Measurements from ENCODE around the gene MZF1. TPM values are rescaled to one million over a fixed set of nuclear protein-coding genes. Genes with fewer than 3 reads are reported as not detected.
"Not testable (repeated sequence)": the region's sequence is repeated elsewhere in the genome, so short reads cannot be mapped to it uniquely, and the experiment has no call there.

MZF1 gene
- total and polyA plus RNA-seq, 8 donors, result 9.8 to 70.2 (median 12.6) TPM

DNA sequence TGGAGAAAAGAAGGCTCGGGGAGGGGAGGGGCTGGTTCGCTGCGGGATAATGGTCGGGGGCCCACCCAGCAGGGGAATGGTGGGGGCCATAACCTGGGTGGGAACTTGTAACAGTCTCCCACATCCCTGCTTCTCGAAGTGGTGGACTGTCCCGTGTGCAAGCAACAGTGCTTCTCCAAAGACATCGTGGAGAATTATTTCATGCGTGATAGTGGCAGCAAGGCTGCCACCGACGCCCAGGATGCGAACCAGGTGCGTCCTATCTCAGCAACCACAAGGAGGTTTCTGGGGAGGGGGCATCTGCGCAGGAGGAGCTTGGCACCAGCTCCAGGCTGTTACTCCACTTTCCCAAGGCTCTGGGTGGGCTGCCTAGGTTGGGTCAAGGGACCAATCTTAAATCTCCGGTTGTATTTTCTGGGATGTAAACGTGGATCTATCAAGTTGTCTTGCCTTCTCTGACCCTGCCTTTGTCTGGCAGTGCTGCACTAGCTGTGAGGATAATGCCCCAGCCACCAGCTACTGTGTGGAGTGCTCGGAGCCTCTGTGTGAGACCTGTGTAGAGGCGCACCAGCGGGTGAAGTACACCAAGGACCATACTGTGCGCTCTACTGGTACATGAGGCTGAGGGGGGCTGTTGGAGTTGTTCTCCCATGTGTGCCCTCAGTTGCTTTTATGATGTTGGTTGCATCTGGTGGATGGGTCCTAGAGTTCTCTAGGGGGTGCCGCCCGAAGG, 27.7 kb downstream of the MZF1 start:
- intact Hi-C loops (cut with DNase I), result no loop called here
- Histone ChIP-seq H3K27me3 (no peaks in the 10 kb centered on the region), H3K4me3 (peak overlapping the region; percentile 80 to 93 (median 84)), H3K36me3 (peaks cover 8 to 34% (median 29%) of the 10 kb centered on the region in 3 donors), H3K4me1 (peaks cover 0 to 13% (median 8%) of the 10 kb centered on the region in 3 donors), H3K9me3 (no peaks in the 10 kb centered on the region), H3K27ac (peak overlapping the region in 1 of 4 donors; percentile 12)
- TF ChIP-seq, protein P1, sequence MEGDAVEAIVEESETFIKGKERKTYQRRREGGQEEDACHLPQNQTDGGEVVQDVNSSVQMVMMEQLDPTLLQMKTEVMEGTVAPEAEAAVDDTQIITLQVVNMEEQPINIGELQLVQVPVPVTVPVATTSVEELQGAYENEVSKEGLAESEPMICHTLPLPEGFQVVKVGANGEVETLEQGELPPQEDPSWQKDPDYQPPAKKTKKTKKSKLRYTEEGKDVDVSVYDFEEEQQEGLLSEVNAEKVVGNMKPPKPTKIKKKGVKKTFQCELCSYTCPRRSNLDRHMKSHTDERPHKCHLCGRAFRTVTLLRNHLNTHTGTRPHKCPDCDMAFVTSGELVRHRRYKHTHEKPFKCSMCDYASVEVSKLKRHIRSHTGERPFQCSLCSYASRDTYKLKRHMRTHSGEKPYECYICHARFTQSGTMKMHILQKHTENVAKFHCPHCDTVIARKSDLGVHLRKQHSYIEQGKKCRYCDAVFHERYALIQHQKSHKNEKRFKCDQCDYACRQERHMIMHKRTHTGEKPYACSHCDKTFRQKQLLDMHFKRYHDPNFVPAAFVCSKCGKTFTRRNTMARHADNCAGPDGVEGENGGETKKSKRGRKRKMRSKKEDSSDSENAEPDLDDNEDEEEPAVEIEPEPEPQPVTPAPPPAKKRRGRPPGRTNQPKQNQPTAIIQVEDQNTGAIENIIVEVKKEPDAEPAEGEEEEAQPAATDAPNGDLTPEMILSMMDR (IDR thresholded peaks at IDR 0.05), result no peak
- 4 to 6% methylated on average over 21 of the region's 21 CpGs for WGBS, 2 donors
- DNase-seq (peak in 1 of 6 donors; percentile 21), FAIRE-seq (no peak), ATAC-seq (no peak)

DNA sequence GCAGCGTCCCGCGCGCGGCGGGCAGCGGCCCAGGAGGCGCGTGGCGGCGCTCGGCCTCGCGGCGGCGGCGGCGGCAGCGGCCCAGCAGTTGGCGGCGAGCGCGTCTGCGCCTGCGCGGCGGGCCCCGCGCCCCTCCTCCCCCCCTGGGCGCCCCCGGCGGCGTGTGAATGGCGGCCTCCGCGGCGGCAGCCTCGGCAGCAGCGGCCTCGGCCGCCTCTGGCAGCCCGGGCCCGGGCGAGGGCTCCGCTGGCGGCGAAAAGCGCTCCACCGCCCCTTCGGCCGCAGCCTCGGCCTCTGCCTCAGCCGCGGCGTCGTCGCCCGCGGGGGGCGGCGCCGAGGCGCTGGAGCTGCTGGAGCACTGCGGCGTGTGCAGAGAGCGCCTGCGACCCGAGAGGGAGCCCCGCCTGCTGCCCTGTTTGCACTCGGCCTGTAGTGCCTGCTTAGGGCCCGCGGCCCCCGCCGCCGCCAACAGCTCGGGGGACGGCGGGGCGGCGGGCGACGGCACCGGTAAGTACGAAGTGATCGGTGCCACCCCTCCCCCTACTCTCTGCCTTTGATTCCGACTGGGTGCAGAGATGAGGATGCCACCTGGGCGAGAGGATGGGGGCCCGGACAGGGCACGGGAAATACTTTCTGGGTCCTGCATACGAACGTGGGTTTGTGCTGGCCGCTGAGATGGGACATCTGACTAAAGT, 28.4 kb downstream of the MZF1 start:
- DNase-seq, result peak in 4 of 6 donors; percentile 62 to 89 (median 75)
- Histone ChIP-seq H3K27ac (peak overlapping the region; percentile 90 to 99 (median 94)), H3K4me3 (peak overlapping the region; percentile 80 to 93 (median 84)), H3K9me3 (no peaks in the 10 kb centered on the region), H3K27me3 (no peaks in the 10 kb centered on the region), H3K36me3 (peaks cover 7 to 27% (median 23%) of the 10 kb centered on the region in 3 donors), H3K4me1 (peaks cover 0 to 13% (median 8%) of the 10 kb centered on the region in 3 donors)
- 0% methylated on average over 50 to 91 of the region's 92 CpGs for WGBS, 2 donors
- ATAC-seq, result peak; percentile 6 to 53 (median 16)
- intact Hi-C loops (cut with DNase I), result no loop called here
- no peak for FAIRE-seq
- TF ChIP-seq, protein P1 (IDR thresholded peaks at IDR 0.05), result no peak

GRCh38 chr19:58543826-58544590, 29.1 kb downstream of the MZF1 start, which contains the start of gene TRIM28:
Gene TRIM28, plus strand, starts transcription at chr19:58544064. Its CDS starts 694 bp downstream, at chr19:58544758.
- peaks cover 1 to 20% (median 16%) of the 10 kb centered on the region in 3 donors for H3K36me3 ChIP-seq
- WGBS, 2 donors, result 0 to 1% methylated on average over 58 to 73 of the region's 73 CpGs
- H3K4me3 ChIP-seq, result peak within 1 kb of the TSS; percentile 80 to 93 (median 84)
- H3K4me1 ChIP-seq, result peaks cover 0 to 13% (median 8%) of the 10 kb centered on the region in 3 donors
- DNase-seq (peak; percentile 96 to 100 (median 98)), ATAC-seq (peak; percentile 92 to 98 (median 95)), FAIRE-seq (peak; percentile 49)
- no peaks in the 10 kb centered on the region for H3K9me3 ChIP-seq
- TF ChIP-seq, protein P1 (IDR thresholded peaks at IDR 0.05), result no peak
- H3K27me3 ChIP-seq, result no peaks in the 10 kb centered on the region
- intact Hi-C loops (cut with DNase I), result no loop called here
- peak within 1 kb of the TSS; percentile 90 to 99 (median 94) for H3K27ac ChIP-seq

- intact Hi-C loops (cut with DNase I); FAIRE-seq; H3K27me3 ChIP-seq; ATAC-seq; H3K9me3 ChIP-seq; H3K36me3 ChIP-seq: not testable (repeated sequence)
- Histone ChIP-seq H3K4me1 (peaks cover 0 to 15% (median 8%) of the 10 kb centered on the region in 3 donors), H3K27ac (peak overlapping the region in 3 of 4 donors; percentile 90 to 99 (median 97)), H3K4me3 (peak overlapping the region in 2 of 4 donors; percentile 80 to 93)
- WGBS, 2 donors, result 69 to 74% methylated on average over 18 of the region's 18 CpGs
- DNase-seq, result peak in 1 of 6 donors; percentile 13
These were observed 30.3 kb downstream of the MZF1 start for GRCh38 chr19:58542641-58543372.

DNA sequence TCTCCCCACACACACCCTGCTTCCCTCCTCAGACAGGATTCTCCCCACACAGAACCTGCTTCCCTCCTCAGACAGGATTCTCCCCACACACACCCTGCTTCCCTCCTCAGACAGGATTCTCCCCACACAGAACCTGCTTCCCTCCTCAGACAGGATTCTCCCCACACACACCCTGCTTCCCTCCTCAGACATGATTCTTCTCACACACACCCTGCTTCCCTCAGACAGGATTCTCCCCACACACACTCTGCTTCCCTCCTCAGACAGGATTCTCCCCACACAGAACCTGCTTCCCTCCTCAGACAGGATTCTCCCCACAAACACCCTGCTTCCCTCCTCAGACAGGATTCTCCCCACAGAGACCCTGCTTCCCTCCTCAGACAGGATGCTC, 34.0 kb downstream of the MZF1 start:
- ATAC-seq; H3K4me3 ChIP-seq; H3K27ac ChIP-seq; H3K27me3 ChIP-seq; H3K9me3 ChIP-seq; intact Hi-C loops (cut with DNase I); H3K36me3 ChIP-seq; FAIRE-seq; H3K4me1 ChIP-seq; DNase-seq: not testable (repeated sequence)
